Kidney (tissue), 14 donors: Measurements from ENCODE around the gene NPFFR1. TPM values are rescaled to one million over a fixed set of nuclear protein-coding genes. Genes with fewer than 3 reads are reported as not detected.

ENCODE experiments used
- DNase-seq, 5 donors: peaks; one replicate each; pipeline ENCODE4 v3.0.0-alpha.2; 2013 to 2020
- FAIRE-seq: peaks from 2 replicates; lab custom pipeline; 2012; peaks lifted over from hg19 to GRCh38; lab: Jason Lieb, UNC
- H3K27ac ChIP-seq, 2 donors: one replicate each; pipeline ENCODE4 v1.7.0; 2013; ENCODE audit warnings: low read depth in 2 of 2, low read length in 2 of 2, inconsistent platforms in 1 of 2
- H3K27me3 ChIP-seq: one replicate; pipeline ENCODE4 v1.7.1; 2013; ENCODE audit warnings: low read length, inconsistent platforms; ENCODE audit not compliant: control insufficient read depth, insufficient read depth
- H3K36me3 ChIP-seq, 3 donors: one replicate each; pipeline versions ENCODE4 v1.7.0 to v1.7.1; 2013; ENCODE audit warnings: low read length in 3 of 3, control low read depth in 1 of 3, inconsistent platforms in 1 of 3; ENCODE audit not compliant: insufficient read depth in 3 of 3, control insufficient read depth in 2 of 3
- H3K4me1 ChIP-seq, 3 donors: one replicate each; pipeline versions ENCODE4 v1.7.0 to v1.7.1; 2013; ENCODE audit warnings: low read length in 3 of 3, inconsistent platforms in 1 of 3, low read depth in 1 of 3; ENCODE audit not compliant: control insufficient read depth in 2 of 3, insufficient read depth in 2 of 3
- H3K4me3 ChIP-seq, 3 donors: one replicate each; pipeline versions ENCODE4 v1.7.0 to v1.8.1; 2013; ENCODE audit warnings: low read length in 3 of 3, control low read depth in 1 of 3, inconsistent platforms in 1 of 3
- H3K9ac ChIP-seq, 3 donors: one replicate each; pipeline versions ENCODE4 v1.7.0 to v1.7.1; 2013; ENCODE audit warnings: low read length in 3 of 3, control low read depth in 1 of 3, inconsistent platforms in 1 of 3
- H3K9me3 ChIP-seq, 3 donors: one replicate each; pipeline versions ENCODE4 v1.7.0 to v1.7.1; 2013; ENCODE audit warnings: low read length in 3 of 3, control low read depth in 1 of 3, inconsistent platforms in 1 of 3; ENCODE audit not compliant: control insufficient read depth in 2 of 3, insufficient read depth in 1 of 3
- CTCF ChIP-seq: IDR thresholded peaks from 3 replicates; pipeline ENCODE4 v1.5.1; 2012; ENCODE audit warnings: mild to moderate bottlenecking, moderate library complexity, borderline replicate concordance; ENCODE audit not compliant: insufficient read depth; ENCODE audit errors: extremely low read depth
- intact Hi-C: fragments of 100-400 bp; cut with DNase I; formaldehyde crosslinking; loops from one replicate; pipeline ENCODE4 v1.11.1; 2022
- polyA plus RNA-seq: library from polyadenylated mRNA; stranded (reverse); fragments of 350-450 nt; fragmentation: Illumina TruSeq; extraction: RNeasy Lipid Tissue Mini Kit (QIAGEN cat#74804); gene quantifications from one replicate; pipeline ENCODE4 v1.2.3, GENCODE V29; 2014; ENCODE audit warnings: low read depth, low replicate concordance; ENCODE audit not compliant: insufficient read depth
- total RNA-seq: library from RNA; stranded (reverse); fragmentation: NEBNext Ultra II Directional; extraction: Animal tissue kit (Norgen Biotek cat#: 25700); gene quantifications from one replicate; pipeline ENCODE4 v1.2.1, GENCODE V29; 2021
- donor health status: control.
- donor health status: control.
- donor health status: control.
- donor health status: control.
- donor health status: control.
- donor health status: DM: yes; HTN: yes; CAD: no.
- donor health status: Normal renal cell carcinoma (clear cell type).

NPFFR1 gene
- total and polyA plus RNA-seq, 2 donors from 2014 or later: 0.09 TPM; not detected in 1

GRCh38 chr10:70221030-70221429 is 62.8 kb downstream of the NPFFR1 start:
- H3K9me3 ChIP-seq: no peaks in the 10 kb centered on the region
- TF ChIP-seq CTCF: no peak

GRCh38 chr10:70212879-70213278 is 70.9 kb downstream of the NPFFR1 start:
- Histone ChIP-seq H3K4me3 (no peak overlapping the region), H3K27ac (no peak overlapping the region), H3K4me1 (no peaks in the 10 kb centered on the region), H3K27me3 (no peaks in the 10 kb centered on the region), H3K36me3 (peaks cover 4 to 24% (median 18%) of the 10 kb centered on the region in 3 donors), H3K9ac (no peak overlapping the region), H3K9me3 (no peaks in the 10 kb centered on the region)
- intact Hi-C loops: loop anchor here (10.0 kb wide), 1 partner anchor 152 kb away; no protein-coding TSS in a partner anchor
- DNase-seq (no peak), FAIRE-seq (no peak)
- no peak for TF ChIP-seq CTCF

More at GRCh38 chr10:70221030-70221429, 62.8 kb downstream of the NPFFR1 start:
- H3K27me3 ChIP-seq: no peaks in the 10 kb centered on the region
- intact Hi-C loops: no loop called here
- no peak overlapping the region for H3K27ac ChIP-seq
- no peaks in the 10 kb centered on the region for H3K4me1 ChIP-seq
- DNase-seq (no peak), FAIRE-seq (no peak)
- H3K36me3 ChIP-seq: peaks cover under 1 to 4% (median 2%) of the 10 kb centered on the region in 3 donors
- H3K9ac ChIP-seq: no peak overlapping the region
- no peak overlapping the region for H3K4me3 ChIP-seq

GRCh38 chr10:70212277-70212676 is 71.5 kb downstream of the NPFFR1 start:
- TF ChIP-seq CTCF: no peak
- H3K9ac ChIP-seq: no peak overlapping the region
- no peaks in the 10 kb centered on the region for H3K9me3 ChIP-seq
- no peak overlapping the region for H3K4me3 ChIP-seq
- no peaks in the 10 kb centered on the region for H3K27me3 ChIP-seq
- no peaks in the 10 kb centered on the region for H3K4me1 ChIP-seq
- peaks cover 3 to 23% (median 18%) of the 10 kb centered on the region in 3 donors for H3K36me3 ChIP-seq
- intact Hi-C loops: loop anchor here (10.0 kb wide), 1 partner anchor 153 kb away; no protein-coding TSS in a partner anchor
- FAIRE-seq: no peak
- no peak for DNase-seq
- no peak overlapping the region for H3K27ac ChIP-seq

GRCh38 chr10:70206762-70207161 is 77.0 kb downstream of the NPFFR1 start:
- intact Hi-C loops: no loop called here
- H3K4me3 ChIP-seq: no peak overlapping the region

More at GRCh38 chr10:70206762-70207161, 77.0 kb downstream of the NPFFR1 start:
- no peak for DNase-seq
- no peak for TF ChIP-seq CTCF
- Histone ChIP-seq H3K27me3 (no peaks in the 10 kb centered on the region), H3K27ac (no peak overlapping the region), H3K9me3 (no peaks in the 10 kb centered on the region), H3K36me3 (peaks cover 0 to 22% (median 14%) of the 10 kb centered on the region in 3 donors), H3K9ac (no peak overlapping the region), H3K4me1 (no peaks in the 10 kb centered on the region)
- FAIRE-seq: no peak
